ENCODE data around the gene COL5A1.

COL5A1 gene

DNA sequence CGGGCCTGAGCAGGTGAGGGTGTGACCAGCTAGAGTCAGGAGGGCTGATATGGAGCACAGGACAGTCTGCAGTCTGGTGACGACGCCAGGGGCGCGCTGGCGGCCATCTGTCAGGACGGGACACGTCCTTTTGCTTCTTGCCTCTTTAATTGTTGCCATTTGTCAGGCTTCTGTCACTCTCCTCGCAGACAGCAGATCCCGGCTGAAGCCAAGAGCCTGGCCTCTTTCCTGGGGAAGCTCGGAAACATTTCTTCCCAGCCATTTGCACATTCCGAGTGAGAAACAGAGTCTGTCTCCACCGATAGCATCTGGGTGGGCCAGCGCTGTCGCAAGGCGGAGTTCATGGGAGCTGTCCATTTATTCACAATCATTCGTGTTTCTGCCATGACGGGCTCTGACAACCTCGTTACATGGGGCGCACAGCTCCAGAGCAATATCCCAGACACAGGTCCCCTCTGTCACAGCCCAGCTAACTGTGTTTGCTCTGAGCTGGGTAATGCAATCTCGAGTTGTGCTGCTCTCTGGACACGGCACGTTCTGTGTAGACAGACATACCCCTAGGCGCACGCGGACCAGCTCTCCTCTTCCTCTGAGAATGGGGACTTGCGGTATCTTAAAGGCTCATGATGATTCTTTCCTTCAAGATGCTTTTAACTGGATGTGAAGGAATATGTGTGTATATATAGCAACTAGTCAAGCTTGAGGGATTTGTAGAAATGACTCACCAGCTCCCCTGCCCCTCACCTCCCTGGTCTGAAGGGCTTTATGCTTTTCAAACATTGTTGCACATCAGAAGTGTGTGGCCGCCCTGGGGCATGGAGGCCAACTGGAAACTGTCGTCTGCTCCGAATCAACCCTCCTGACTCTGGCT lies 133.7 kb downstream of the COL5A1 start:
- no peak for DNase-seq

DNA sequence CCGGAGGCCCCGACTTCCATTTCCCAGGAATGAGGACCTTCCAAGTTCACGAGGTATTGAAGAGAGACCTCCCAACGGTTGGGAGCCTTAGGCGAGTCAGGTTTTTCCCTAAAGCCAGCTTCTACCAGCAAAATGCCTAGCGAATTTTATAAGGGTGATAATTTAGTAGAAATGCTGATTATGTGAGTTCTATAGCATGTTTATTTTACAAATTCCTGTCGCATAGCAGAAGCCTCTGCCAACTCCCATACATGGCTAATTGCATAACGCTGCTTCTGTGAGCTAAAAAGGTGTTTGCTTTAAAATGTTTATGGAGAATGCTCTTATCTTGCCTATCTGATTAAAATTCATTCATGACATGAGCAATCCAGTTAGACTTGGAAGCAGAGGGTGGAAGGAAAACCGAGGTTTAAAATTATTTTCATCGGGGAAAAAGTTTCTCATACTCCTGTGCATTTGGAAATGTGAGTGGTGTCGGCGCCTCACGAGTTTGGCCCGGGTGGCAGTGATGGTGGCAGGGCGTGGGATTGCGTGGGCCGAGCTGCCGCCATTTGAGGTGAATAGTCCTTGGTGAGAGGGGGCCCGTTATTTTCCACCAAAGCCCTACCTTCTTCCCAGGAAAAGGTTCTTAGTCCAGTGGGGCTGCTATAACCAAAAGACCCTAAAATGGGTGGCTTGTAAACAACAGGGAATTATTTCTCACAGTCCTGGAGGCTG lies 134.6 kb downstream of the COL5A1 start:
- DNase-seq, result no peak

DNA sequence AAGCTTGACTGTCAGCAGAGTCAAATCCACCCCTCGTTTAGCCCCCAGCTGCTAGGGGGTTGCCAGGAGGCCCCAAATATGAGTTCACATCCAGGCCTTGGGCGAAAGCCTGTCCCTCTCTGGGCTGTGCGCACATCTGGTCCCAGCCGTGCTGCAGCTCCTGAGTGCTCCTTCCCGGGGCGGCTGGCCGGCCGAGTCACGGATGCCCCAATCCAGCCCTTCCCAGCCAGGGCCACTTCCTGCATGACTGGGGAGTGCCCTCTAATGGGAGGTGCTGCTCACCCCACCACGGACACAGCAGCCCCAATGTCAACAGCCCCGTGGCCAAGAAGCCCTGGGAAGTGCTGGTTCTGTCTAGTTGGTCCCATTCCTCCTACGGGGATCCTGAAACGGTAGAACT lies 135.6 kb downstream of the COL5A1 start:
- DNase-seq, result no peak

DNA sequence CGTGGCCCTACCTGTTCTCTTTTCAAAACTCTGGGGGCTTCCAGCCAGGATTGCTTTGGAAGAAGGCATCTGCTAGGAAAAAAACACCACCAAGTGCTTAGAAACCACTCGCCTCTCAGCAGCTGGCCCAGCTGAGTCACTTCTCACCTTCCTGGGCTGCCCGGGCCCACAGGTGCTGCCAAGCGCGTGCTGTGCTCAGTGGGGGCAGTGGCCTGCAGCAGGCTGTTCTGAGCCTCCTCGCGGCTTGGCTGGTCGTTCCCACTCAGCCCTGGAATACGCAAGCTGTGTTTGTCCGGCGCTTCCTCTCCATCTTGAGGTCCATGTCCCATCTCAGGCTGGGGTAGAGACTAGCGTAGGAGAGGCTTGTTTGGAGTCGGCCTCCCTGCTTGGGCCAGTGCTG lies 136.6 kb downstream of the COL5A1 start:
- no peak for DNase-seq

DNA sequence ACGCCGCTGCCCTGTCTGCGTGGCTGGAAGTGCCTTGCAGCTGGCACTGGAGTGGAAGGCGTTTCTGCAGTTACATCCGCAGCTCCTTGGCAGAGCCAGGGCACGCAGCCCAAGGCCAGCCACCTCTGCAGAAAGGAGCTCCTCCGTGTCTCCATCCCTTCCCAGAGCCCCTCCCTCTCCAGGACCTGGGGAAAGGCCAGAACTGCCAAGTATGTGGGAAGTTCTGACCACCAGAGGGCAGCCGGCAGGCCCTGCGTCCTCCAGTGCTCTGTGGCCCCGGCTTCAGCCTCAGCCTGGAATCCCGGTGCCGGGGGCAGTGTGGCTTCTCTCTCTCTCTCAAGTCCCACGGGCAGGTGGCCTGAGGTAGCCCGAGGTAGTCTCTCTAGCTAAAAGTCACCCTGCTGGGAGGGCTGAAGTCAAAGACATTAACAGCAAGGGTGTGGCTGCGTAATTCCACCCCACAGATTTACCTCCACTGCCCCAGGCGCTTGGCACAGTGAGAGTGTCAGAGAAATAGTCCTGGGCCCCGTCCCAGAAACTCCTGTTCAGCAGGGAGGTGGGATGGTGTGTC lies 137.3 kb downstream of the COL5A1 start:
- DNase-seq, result no peak

DNA sequence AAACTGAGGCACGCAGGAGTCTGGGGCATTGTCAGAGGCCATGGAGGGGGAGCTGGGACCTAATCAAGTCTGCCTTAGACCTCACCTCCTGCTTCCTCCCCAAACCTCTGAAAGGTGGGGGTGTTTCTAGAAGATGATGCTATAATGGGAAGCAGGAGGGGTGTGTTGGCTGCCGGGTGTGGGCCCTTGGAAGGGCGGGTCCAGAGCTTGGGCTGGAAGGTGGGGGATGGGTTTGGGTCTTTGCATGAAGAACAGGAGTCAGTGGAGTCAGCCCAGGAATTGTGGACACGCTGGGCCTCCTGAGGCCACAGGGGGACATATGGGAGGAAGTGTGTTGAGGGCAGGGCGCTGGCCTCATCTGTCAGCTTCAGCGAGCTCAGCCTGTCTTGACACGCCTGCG lies 138.0 kb downstream of the COL5A1 start:
- no peak for DNase-seq

DNA sequence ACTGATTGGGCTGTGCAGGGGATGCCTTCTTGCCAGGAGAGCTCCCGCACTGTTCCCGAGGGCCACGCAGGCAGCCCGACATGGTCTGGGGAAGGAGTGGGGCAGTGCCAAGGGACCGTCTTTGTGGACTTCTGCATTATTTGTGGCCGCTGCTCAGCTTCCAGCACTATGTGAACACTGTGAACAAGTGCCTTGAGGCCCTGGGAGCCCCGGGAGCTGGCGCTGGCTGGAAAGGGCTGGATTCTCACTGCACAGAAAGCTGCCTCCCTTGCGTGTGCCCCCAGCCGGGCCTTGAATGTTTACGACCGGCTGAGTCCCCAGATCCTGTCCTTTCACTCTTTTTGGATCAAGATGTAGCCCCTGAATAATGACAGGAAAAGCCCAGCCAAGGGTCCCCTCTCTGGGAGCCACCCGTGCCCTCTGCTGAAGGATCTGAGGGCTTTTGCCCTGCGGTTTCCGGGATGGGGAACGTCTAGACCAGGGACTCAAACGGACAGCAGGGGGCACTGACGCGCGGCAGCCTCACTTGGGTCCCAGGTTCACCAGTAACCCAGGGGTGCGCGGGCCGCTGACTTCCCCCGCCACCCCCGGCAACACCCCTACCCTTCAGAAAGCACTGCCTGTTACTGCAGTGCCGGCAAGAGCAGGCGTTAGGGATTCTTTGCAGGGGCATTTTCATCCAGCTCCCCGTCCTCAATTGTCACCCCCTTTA lies 140.1 kb downstream of the COL5A1 start:
- DNase-seq, result no peak

DNA sequence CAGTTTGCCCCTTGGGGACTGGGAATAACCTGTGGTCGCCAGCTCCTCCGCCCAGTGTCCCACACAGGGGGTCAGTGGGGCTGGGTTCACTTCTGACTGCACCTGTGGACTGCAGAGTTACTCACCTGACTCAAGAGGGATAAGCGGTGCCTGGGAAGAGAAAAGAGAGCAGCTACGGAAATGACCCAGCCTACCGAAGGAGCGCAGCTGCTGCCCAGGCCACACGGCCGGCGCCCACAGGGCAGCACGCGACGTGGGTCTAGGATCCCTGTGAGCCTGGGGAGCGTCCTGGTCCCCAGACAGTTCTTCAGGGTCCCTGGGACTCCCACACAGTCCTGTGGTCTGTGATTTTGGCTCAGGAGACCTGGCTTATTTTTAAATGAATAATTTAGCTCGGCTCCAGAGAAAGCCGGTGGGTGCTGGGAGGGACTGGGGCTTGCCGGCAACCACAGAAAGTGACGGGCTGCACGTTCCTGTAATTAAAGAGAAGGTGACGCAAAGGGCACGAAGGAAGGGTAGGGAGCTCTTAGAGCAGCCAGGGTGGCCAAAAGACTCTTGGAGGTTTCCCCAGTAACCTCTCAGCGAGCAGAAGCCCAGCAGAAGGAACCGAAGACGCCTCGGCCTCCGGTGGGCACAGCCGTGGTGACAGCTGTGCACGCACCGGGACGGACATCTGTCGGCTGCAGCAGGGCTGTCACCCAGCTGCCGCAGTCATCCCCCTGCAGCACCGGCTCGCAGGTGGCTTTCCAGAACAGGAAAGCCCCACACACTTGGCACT lies 141.5 kb downstream of the COL5A1 start:
- DNase-seq, result no peak

DNA sequence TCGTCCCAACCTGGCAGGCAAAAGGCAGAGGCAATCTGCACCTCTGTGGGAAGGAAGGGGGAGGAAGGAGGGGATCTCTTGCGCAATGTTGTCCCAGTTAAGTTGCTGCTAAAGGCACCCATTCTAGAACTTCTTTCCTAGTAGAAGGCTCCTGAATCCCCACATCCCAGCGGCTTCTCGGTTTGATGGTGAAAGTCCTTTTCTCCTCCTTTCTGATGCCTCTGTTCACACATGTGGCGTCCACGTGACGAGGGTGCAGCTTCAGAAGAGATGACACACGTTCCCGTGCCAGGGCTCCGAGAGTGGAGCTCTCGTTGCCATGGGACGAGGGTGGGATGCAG lies 142.1 kb downstream of the COL5A1 start:
- DNase-seq, result no peak

DNA sequence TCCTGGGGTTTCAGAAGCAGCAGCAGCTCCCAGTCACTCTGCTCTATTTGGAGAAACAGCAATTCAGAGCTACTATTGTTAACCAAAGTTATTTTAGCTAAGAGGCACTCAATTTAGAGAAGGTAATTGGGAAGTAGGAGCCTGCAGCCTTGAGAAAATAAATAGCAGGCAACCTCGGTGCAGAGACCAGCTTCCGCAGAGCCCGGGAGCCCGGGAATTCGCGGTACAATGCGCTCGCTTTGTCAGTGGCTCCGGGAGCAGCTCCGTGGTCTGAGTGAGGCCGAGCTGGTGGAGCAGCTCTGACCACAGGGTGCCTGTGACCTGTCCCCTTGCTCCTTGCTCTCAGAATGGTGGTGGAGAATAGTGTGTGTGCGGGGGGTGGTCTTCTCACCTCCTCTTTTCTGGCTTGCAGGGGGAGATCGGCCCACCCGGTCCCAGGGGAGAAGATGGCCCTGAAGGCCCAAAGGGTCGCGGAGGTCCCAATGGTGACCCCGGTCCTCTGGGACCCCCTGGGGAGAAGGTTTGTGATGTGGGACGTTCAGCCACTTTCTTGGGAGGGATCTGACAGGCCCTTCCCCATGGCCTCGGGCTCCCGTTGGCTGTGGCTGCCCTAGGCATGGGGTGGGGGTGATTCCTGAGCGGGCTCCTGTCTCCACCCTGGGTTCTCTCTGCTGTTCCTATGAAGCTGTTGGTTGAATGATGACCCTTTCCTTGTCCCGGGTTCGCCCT lies 143.1 kb downstream of the COL5A1 start:
- DNase-seq, result no peak

DNA sequence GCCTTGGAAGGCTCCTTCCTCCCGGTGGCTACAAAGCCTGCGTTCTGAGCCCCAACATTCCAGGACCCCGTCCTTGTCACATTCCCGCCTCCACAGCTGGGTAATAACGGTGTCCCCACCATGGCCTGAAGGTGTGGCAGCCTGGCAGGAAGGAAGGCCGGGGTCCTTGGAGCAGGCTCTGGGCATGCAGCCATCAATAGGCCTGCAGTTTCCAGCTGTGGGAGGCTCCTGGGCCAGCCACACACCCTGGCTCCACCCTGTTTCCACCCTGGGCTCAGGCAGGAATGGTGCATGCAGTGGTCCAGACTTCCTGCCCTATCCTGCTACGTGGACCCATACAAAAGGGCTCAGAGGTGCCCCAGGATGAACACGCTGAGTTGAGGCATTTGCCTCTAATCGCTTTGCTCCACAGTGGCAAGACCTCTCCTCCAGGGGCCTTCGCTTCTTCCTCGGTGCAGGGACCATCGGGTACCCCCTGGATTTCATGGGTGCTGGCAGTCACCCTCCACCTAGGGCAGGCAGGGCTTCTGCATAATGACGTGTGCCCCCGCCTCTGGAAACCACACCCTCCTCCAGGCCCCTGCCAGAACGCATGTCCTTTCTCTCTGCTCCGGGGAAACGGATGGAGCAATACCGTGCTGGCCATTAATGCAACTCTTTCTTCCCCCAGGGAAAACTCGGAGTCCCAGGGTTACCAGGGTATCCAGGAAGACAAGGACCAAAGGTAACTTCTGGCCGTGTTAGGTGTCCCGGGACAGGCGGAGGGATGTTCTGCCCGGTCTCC lies 143.9 kb downstream of the COL5A1 start:
- no peak for DNase-seq

DNA sequence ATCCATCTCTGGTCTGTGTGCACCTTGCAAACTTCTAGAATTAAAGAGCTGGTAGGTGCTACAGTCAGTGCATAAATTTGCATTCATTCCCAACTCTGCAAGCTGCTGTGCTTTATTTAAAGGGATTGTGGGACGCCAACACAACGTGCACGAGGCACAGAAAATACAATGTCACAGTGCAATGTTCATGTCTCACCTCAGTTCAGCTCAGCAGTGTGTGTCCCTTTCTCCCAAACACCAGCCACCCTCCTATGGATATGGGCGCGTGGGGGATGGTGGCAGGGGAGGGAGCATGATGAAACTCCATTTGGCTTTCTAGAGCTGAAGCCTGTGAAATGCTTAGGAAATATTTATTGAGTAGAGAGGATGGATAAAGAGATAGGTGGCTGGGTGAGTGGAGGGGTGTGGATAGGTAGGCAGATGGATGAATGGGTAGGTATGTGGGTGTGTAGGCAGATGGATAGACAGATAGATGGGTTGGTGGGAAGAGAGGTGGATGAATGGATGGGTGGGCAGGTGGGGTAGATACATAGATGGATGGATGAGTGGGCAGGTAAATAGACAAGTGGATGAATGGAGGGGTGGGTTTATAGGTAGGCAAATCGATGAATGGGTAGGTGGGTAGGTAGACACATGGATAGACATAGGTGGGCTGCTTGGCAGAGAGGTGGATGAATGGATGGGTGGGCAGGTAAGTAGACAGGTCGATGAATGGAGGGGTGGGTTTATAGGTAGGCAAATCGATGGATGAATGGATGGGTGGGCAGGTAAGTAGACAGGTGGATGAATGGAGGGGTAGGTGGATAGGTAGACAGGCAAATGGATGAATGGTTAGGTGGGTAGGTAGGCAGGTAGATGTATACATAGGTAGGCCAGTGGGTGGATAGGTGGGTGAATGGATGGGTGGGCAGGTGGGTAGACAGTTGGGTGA lies 146.3 kb downstream of the COL5A1 start:
- no peak for DNase-seq

DNA sequence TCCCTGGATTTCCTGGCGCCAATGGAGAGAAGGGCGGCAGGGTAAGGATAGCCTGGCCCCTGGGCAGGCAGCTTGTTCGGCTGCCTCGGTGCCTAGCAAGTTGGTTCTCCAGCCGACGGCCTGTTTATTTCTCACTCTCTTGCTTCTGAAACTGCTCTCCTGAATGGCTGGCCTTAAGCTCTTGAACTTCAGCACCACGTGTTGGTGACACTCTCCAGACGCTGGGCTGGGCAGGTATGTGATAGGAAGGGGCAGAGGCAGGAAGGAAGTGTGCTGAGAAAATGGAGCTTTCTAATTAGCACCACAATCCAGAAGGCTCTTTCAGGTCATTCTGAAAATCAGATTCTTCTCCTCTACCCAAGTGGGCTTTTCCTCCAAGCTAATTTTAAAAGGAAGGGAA lies 147.6 kb downstream of the COL5A1 start:
- DNase-seq, result no peak

DNA sequence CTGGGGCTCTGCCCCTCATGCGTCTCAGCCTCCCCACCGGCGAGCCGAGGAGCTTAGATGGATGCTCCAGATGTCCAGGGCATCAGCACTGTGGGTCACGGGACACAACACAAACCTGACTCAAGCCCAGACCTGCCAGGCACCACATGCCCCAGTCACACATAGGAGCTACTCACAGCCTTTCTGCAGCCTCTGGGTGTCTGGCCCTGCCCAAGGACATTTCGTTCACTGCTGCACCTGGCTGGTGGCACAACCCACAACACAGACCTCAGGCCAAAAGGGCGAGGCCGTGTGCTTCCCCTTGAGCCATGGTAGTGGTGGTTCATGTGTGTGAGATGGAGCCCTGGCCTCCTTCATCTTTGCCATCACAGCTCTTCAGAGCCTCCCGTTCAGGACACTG lies 149.4 kb downstream of the COL5A1 start:
- DNase-seq, result no peak

DNA sequence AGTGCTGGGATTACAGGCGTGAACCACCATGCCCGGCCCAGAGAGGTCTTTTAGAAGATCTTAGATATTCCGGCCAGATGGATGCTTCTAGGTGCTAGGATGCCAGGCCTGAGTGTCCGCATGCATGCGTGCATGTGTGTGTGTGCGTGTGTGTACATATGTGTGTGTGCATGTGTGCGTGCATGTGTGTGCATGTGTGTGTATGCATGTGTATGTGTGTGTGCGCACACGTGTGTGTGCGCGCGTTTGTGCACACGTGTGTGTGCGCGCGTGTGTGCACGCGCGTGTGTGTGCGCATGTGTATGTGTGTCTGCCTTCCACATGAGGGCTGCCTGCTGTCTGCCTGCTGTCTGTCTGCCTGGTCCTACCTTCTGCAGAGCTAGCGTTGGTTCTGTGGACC lies 151.0 kb downstream of the COL5A1 start:
- DNase-seq, result no peak

DNA sequence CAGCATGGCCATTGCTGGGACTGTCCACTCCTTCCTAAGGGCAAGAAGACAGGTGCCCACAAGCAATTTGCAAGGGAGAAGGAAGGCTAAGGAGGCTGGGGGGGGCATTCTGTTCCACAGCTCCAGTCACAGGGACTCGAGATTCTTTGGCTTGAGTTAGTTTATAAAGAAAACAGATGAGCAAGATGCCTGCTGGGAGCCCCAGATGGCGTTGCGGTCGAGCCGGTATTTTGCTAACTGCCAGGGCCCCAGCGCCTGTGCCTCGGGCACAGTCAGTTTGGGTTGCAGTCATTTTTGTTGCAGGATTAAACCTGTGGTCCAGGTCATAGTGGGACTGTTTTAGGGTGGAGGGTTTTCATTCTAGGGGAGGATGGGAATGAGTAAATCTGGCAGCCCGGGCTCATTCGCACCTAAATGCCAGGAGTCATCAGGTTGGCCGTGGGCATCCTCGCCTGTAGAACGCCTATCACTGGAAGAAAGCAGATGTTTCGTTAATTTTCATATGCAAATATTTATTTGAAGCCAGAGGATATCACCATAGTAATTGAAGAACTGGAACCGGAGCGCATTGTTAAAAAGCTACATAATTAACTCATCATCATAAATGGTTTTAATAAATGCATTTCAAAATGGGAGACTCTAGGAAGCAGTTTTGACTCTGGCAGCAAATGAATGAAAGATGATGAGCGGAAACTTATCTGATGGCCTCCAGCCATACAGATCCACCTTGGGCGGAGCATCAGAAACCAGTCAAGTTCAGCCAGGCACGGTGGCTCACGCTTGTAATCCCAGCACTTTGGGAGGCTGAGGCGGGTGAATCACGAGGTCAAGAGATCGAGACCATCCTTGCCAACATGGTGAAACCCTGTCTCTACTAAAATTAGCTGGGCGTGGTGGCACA lies 151.9 kb downstream of the COL5A1 start:
- DNase-seq, result no peak

DNA sequence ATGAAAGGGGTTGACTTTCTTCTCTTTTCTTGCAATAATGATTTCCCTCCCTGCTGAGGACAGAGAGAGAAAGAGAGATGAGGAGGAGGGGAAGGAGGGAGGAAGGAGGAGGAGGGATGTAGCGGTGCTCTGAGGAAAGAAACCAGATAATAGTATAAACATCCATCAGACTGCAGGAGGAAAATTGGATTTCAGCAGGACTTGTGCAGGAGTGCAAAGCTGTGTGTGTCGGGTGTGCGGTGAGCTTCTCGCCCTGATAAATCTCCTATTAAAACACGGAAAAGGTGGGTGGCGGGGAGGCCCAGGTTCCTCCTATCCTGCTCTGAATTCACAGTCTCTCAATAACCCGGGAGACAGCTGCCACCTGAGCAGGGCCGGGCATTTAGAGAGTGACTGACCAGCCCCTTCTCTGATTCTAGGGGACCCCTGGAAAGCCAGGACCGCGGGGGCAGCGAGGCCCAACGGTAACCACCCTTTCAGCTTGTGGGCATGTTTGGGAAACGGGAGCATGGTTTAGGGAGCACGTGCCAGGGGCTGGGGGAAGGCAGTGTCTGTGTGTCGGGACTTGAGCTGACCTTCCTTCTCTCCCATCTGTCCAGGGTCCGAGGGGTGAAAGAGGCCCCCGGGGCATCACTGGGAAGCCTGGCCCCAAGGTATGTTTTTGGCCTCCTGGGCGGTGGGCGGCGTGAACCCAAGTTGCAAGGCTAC lies 153.2 kb downstream of the COL5A1 start:
- no peak for DNase-seq

DNA sequence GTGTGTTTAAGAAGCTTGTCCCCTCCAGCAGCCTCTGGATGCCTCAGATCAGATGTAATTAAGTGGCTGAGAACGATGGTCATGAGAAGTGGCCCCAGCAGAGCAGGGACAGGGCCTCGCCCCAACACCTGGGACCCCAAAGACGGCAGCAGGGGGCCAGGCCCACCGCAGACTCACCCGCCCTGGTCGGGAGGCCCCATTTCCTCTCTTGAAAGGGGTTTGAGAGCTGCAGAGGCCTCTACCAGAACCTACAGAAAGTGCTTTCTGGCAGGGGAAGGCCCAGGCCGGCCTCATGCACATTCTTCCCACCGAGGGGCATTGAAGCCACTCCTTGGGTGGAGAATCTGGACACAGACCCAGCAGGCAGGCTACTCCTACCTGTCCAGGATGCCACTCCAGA lies 153.8 kb downstream of the COL5A1 start:
- no peak for DNase-seq

All from CD4-positive, alpha-beta T cell treated with Interleukin-10 for 1 hour (primary cell).